HL-60 (cell line): ENCODE results near the gene SETD5.
A peak's percentile ranks its signal among the peaks of the same experiment; 100 is the strongest.

Experiments
- DNase-seq, 2 experiments: peaks; one replicate each; pipeline ENCODE4 v3.0.0-alpha.2; 2010 to 2020; ENCODE audit warnings: low read depth in 1 of 2, low spot score in 1 of 2
- H3K27ac ChIP-seq: fragments of 250-450 bp; sonication (Bioruptor Pico); replicated peaks from 2 replicates; pipeline ENCODE4 v1.5.1; 2020; ENCODE audit warnings: mild to moderate bottlenecking, moderate library complexity
- H3K27me3 ChIP-seq: fragments of 250-450 bp; sonication (Bioruptor Pico); 2 replicates; pipeline ENCODE4 v1.5.1; 2021; ENCODE audit warnings: mild to moderate bottlenecking, moderate library complexity; ENCODE audit not compliant: insufficient read depth, poor library complexity, severe bottlenecking
- H3K4me3 ChIP-seq: replicated peaks from 2 replicates; pipeline ENCODE4 v1.5.1; 2011; ENCODE audit warnings: mild to moderate bottlenecking, control low read depth, low read length; ENCODE audit not compliant: insufficient read depth
- CTCF ChIP-seq: IDR thresholded peaks from one replicate; pipeline ENCODE4 v1.5.1; 2011; ENCODE audit warnings: low read length, control low read depth, inconsistent platforms; ENCODE audit not compliant: insufficient read depth
- GABPA ChIP-seq: IDR thresholded peaks from 2 replicates; pipeline ENCODE4 v1.6.1; 2012; ENCODE audit warnings: low read depth
- POLR2AphosphoS5 ChIP-seq: IDR thresholded peaks from 2 replicates; pipeline ENCODE4 v1.6.1; 2012; ENCODE audit warnings: low read depth
- REST ChIP-seq: IDR thresholded peaks from 2 replicates; pipeline ENCODE4 v1.6.1; 2012; ENCODE audit warnings: low read depth; ENCODE audit not compliant: insufficient replicate concordance
- SPI1 ChIP-seq: IDR thresholded peaks from 2 replicates; pipeline ENCODE4 v1.6.1; 2012; ENCODE audit warnings: low read depth, mild to moderate bottlenecking, borderline replicate concordance
- long read RNA-seq: library from polyadenylated mRNA; unstranded; transcript quantifications from one replicate; pipeline ENCODE4 v2.0.0, GENCODE V29; 2020

The SETD5 gene
- long read RNA-seq, full-length matches to known transcripts, result 6 of 99 reads
- long read RNA-seq, partial matches to known transcripts, result 75 of 99 reads
- long read RNA-seq, other reads (novel, unspliced or antisense), result 18 of 99 reads

- Histone ChIP-seq H3K4me3 (peak within 1 kb of the TSS; percentile 74), H3K27me3 (no peaks in the 10 kb centered on the region), H3K27ac (peak within 1 kb of the TSS; percentile 99)
- peak; percentile 47; the same call in 1 of the 2 replicates for TF ChIP-seq GABPA
- peak; percentile 87; the same call in 1 of the 2 replicates for TF ChIP-seq POLR2AphosphoS5
- peak; percentile 73 for TF ChIP-seq REST
- no peak for TF ChIP-seq CTCF
- TF ChIP-seq SPI1, result no peak; the same call in 1 of the 2 replicates
- peak; percentile 94 to 97 for DNase-seq
These were observed at the start of gene SETD5 for GRCh38 chr3:9397332-9397905. Gene SETD5 (plus strand): TSS chr3:9397615. CDS start chr3:9428939, 31,324 bp downstream.

DNA sequence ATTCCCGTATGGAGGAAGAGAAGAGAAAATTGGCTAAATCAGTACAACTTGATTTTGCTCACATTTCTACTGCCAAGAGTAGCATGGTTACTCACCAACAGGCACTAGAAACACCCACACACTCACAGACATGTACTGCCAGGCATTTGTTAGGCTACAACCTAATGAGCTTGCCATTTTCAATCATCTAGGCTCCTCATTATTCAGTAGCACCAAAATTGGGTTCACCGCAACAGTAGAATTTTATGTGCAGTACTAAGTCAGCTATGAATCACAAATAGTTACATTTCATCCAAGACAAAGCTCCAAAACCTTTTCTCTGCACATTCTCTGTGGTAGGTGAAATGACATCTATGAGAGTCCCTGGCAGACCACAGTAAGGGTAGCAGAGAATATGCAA, 49.5 kb upstream of the SETD5 start:
- TF ChIP-seq CTCF (no peak), POLR2AphosphoS5 (no peak), SPI1 (no peak), REST (no peak), GABPA (no peak)
- Histone ChIP-seq H3K27me3 (no peaks in the 10 kb centered on the region), H3K27ac (no peak overlapping the region), H3K4me3 (no peak overlapping the region)
- DNase-seq, result no peak

DNA sequence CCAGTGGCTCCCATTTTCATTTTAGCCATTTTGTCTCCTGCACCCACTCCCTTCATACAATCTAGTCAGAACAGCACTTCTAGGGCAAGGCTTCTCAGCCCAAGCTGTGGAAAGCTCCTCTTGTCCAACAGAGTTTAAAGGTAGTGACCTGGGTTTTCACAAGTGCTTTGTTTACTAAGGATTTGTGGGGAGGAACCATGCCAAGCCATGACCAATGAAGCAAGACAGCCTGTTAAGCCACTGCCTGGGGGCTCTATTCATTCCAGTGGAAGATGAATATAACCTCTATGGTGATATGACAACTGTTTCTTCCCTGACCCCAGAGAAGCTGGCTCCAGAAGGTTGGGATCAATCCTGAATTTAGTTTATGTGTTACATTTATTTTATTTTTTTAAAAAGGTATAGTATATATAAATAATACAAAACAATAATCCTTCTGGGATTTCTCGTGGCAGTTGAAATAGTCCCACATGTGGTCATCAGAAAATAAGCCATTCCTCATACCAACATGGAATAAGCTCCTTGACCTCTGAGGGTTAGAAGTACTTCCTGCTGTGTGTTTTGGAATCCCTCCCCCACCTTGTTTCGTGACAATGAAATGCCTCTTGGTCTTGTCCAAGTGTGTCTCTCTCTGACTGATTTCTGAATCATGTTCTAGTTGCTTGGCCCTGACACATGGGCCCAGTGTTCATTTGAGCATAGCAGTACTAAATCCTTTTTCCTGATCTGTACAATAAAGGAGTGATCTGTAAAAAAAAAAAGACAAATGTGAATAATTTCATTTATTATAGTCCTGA, 47.9 kb upstream of the SETD5 start:
- Histone ChIP-seq H3K27ac (no peak overlapping the region), H3K4me3 (no peak overlapping the region)

More for the DNA sequence above, 47.9 kb upstream of the SETD5 start:
- no peak for TF ChIP-seq POLR2AphosphoS5
- no peak for TF ChIP-seq REST
- TF ChIP-seq CTCF, result no peak
- TF ChIP-seq SPI1, result no peak
- TF ChIP-seq GABPA, result no peak
- peak in 1 of 2 experiments; percentile 15 for DNase-seq
- no peaks in the 10 kb centered on the region for H3K27me3 ChIP-seq
